Neural crest cell (in vitro differentiated cells): ENCODE data around the gene PRR14. TPM values are rescaled to one million over a fixed set of nuclear protein-coding genes. Genes with fewer than 3 reads are reported as not detected.
A peak's percentile ranks its signal among the peaks of the same experiment; 100 is the strongest.

Source experiments
- DNase-seq: peaks from one replicate; pipeline ENCODE4 v3.0.0; 2021; ENCODE audit warnings: low read depth, mixed read lengths, low spot score
- H3K27ac Mint-ChIP-seq: one replicate; pipeline ENCODE4 v1.8.0; 2021; ENCODE audit warnings: mild to moderate bottlenecking, mixed read lengths; ENCODE audit not compliant: unreplicated experiment
- H3K27me3 Mint-ChIP-seq: 2 replicates; pipeline ENCODE4 v1.8.0; 2021; ENCODE audit warnings: low read depth, mild to moderate bottlenecking, mixed read lengths
- H3K36me3 Mint-ChIP-seq: 2 replicates; pipeline ENCODE4 v1.8.0; 2021; ENCODE audit warnings: low read depth, mild to moderate bottlenecking, mixed read lengths
- H3K4me1 Mint-ChIP-seq: 2 replicates; pipeline ENCODE4 v1.8.0; 2021; ENCODE audit warnings: mixed read lengths
- H3K4me3 Mint-ChIP-seq: one replicate; pipeline ENCODE4 v1.8.0; 2021; ENCODE audit warnings: mild to moderate bottlenecking, mixed read lengths
- H3K9me3 Mint-ChIP-seq: 2 replicates; pipeline ENCODE4 v1.8.0; 2021; ENCODE audit warnings: mixed read lengths
- total RNA-seq: library from RNA; stranded (reverse); gene quantifications from 2 replicates; pipeline ENCODE4 v1.2.1, GENCODE V29; 2021
- TF ChIP-seq, protein P1 (sequence below): fragments of 200-600 bp; sonication (generic); conservative IDR thresholded peaks from 2 replicates; pipeline ENCODE4 v1.5.0; 2021; ENCODE audit warnings: antibody characterized with exemption, mild to moderate bottlenecking

Gene PRR14
- total RNA-seq, 1 donor from 2014 or later, result 67.0 TPM

DNA sequence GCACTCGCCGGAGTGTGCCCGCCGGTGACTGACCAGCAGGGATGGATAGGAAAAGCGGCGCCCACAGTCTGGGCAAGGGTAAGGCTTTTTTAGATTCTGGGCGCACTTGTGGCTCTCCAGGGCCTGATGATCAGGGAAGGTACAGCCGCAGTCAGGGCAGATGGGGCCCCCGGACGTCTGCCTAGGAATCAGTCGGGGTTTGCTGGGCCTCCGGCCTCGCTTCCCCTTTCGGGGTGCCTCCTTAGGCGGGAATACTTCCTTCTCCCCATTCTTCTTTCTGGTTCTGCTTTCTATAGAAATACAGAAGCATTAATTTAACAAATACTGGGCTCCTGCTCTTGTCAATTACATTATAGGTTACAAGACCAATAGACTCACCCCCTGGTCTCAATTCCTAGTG lies 45.6 kb upstream of the PRR14 start:
- TF ChIP-seq, protein P1, sequence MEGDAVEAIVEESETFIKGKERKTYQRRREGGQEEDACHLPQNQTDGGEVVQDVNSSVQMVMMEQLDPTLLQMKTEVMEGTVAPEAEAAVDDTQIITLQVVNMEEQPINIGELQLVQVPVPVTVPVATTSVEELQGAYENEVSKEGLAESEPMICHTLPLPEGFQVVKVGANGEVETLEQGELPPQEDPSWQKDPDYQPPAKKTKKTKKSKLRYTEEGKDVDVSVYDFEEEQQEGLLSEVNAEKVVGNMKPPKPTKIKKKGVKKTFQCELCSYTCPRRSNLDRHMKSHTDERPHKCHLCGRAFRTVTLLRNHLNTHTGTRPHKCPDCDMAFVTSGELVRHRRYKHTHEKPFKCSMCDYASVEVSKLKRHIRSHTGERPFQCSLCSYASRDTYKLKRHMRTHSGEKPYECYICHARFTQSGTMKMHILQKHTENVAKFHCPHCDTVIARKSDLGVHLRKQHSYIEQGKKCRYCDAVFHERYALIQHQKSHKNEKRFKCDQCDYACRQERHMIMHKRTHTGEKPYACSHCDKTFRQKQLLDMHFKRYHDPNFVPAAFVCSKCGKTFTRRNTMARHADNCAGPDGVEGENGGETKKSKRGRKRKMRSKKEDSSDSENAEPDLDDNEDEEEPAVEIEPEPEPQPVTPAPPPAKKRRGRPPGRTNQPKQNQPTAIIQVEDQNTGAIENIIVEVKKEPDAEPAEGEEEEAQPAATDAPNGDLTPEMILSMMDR, result no peak
- Mint-ChIP-seq H3K36me3 (peaks cover 27% of the 10 kb centered on the region), H3K9me3 (no peaks in the 10 kb centered on the region), H3K27me3 (no peaks in the 10 kb centered on the region), H3K4me3 (peak overlapping the region; percentile 56), H3K4me1 (peaks cover 6% of the 10 kb centered on the region), H3K27ac (no peak overlapping the region)
- no peak for DNase-seq

DNA sequence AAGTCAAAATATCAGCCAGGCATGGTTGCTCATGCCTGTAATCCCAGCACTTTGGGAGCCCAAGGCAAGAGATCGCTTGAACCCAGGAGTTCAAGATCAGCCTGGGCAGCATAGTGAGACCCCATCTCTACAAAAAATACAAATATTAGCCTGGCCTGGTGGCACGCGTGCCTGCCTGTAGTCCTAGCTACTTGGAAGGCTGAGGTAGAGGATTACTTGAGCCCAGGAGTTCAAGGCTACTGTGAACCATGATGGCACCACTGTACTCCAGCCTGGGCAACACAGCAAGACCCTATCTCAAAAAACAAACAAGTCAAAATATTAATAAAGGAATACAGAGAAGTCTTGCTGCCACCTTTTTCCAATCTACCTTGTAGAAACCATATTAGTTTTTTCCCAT lies 44.8 kb upstream of the PRR14 start:
- TF ChIP-seq, protein P1, result no peak
- no peak overlapping the region for H3K4me3 Mint-ChIP-seq
- H3K9me3 Mint-ChIP-seq, result peaks cover 2% of the 10 kb centered on the region
- peaks cover 12% of the 10 kb centered on the region for H3K4me1 Mint-ChIP-seq
- H3K27me3 Mint-ChIP-seq, result no peaks in the 10 kb centered on the region
- H3K27ac Mint-ChIP-seq, result no peak overlapping the region
- no peak for DNase-seq
- peaks cover 27% of the 10 kb centered on the region for H3K36me3 Mint-ChIP-seq

DNA sequence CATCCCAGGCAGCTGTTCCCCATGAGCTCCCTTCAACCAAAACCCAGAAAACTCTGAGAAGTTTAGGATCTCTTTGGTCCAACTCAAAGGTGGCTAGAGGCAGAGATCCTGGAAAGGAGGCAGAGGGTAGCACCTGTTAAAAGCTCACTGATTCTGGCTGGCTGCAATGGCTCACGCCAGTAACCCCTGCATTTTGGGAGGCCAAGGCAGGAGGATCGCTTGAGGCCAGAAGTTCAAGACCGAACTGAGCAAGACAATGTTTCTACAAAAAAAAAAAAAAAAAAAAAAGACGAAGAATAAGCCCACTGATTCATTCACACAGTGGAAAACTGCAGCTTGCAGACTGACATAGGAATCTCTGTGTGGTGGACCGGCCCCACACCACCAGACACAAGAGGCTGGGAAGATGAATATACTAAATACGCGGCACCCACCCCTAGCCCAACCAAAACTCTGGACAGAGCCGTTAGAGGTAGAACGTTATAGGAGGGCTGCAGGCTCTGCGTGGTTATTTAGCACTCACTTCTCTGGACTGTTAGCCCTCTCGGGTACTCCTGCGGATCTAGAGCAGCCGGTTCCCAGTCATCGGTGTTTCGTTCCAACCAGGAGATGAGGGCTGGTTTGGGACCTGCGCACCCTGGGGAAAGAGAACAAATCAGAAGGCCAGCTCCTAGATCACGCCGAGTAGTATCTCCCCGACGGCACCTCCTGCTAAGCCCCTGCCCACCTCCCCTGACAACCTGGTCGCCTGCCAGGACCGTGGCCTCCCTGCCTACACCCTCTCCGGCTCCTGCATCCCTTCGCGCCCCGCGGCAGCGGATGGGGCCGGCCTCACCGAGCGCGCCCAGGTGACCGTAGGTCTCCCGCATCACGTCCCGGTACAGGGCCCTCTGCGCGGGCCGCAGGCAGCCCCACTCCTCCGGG lies 41.5 kb upstream of the PRR14 start:
- TF ChIP-seq, protein P1, result no peak
- Mint-ChIP-seq H3K4me1 (peaks cover 12% of the 10 kb centered on the region), H3K36me3 (peaks cover 13% of the 10 kb centered on the region), H3K27ac (peak overlapping the region; percentile 92), H3K9me3 (peaks cover 2% of the 10 kb centered on the region), H3K27me3 (no peaks in the 10 kb centered on the region), H3K4me3 (peak overlapping the region; percentile 97)
- DNase-seq, result peak; percentile 23

DNA sequence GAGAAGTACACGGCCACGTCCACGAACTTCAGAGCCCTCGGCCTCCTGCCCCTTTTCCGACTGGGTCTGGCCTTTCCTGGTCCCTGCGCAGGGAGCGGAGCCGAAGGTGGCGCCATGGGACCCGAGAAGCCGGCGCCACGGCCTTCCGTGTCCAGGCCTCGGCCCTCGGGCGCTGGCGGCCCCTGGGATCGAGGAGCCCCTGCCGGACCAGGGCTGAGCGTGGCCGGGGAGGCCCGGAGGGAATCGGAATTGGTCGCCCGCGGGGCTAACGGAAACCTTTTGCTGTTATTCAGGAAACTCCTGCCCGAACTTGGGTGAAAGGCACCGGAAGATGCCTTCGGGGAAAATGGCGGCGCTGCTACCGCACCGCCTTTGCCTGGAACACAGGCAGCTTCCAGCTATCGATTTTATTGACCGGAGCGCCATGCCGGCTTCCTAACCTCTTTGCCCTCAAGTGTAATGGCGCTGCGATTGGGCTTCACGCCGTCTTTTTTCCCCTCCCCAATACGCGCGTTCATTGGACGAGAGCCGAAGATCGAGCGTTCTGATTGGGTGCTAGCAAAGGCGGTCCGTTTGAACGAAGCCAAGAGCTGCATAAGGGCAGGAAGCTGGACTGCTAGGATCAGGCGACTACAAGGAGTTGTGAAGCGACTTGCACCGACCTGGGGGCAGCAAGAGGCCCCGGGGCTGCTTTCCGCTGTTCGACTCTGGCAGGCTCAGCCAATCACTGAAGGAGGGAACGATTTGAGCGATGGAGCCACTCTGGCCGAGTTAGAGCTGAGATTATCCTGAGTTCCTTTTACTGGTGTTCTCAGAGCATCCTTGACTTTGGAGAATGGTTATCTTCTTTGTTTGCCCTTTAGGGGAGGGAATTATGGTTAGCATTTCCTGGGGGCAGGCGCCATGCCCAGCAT lies 40.6 kb upstream of the PRR14 start, which contains the start of gene ZNF689:
TSS of gene ZNF689 (minus strand) at position 464 of the 914 bp plus-strand sequence. CDS start at position 116, 348 bp downstream.
- peaks cover 12% of the 10 kb centered on the region for H3K4me1 Mint-ChIP-seq
- peak within 1 kb of the TSS; percentile 97 for H3K27ac Mint-ChIP-seq
- DNase-seq, result peak; percentile 96

More for the DNA sequence above, 40.6 kb upstream of the PRR14 start, which contains the start of gene ZNF689:
- H3K36me3 Mint-ChIP-seq, result peaks cover 10% of the 10 kb centered on the region
- TF ChIP-seq, protein P1, result peak; percentile 21
- H3K4me3 Mint-ChIP-seq, result peak within 1 kb of the TSS; percentile 97
- no peaks in the 10 kb centered on the region for H3K27me3 Mint-ChIP-seq
- H3K9me3 Mint-ChIP-seq, result peaks cover 2% of the 10 kb centered on the region
